T-helper 17 cell (primary cell): ENCODE data around the gene ARCN1. TPM values are rescaled to one million over a fixed set of nuclear protein-coding genes. Genes with fewer than 3 reads are reported as not detected.

Source experiments
- ATAC-seq: fragments of 150-1000 bp; cut with Tn5 transposase; 2 replicates; pipeline ENCODE4 v1.10.0; 2021; ENCODE audit warnings: mild to moderate bottlenecking, moderate library complexity
- DNase-seq, 3 donors: peaks; one replicate each; pipeline versions ENCODE4 v3.0.0 to v3.0.0-alpha.2; 2020 to 2021
- H3K9me3 ChIP-seq: one replicate; pipeline ENCODE4 v1.7.0; 2013; ENCODE audit warnings: low read length, mild to moderate bottlenecking; ENCODE audit not compliant: control insufficient read depth, poor library complexity, severe bottlenecking
- H3K27ac Mint-ChIP-seq: one replicate; pipeline ENCODE4 v1.8.0; 2022; ENCODE audit warnings: mild to moderate bottlenecking, moderate library complexity, mixed read lengths
- H3K27me3 Mint-ChIP-seq: one replicate; pipeline ENCODE4 v1.8.0; 2022; ENCODE audit warnings: mixed read lengths
- H3K36me3 Mint-ChIP-seq: one replicate; pipeline ENCODE4 v1.8.0; 2022; ENCODE audit warnings: low read depth, mixed read lengths
- H3K4me1 Mint-ChIP-seq: one replicate; pipeline ENCODE4 v1.8.0; 2022; ENCODE audit warnings: mild to moderate bottlenecking, mixed read lengths
- H3K4me3 Mint-ChIP-seq: one replicate; pipeline ENCODE4 v1.8.0; 2022; ENCODE audit warnings: mild to moderate bottlenecking, moderate library complexity, mixed read lengths
- total RNA-seq, 4 donors: library from RNA in 2 of 4; stranded (reverse) in 2 of 4; gene quantifications; one replicate each; pipeline ENCODE4 v1.2.3 and lab custom pipeline; 2022 to 2026

The ARCN1 gene
- total RNA-seq, 2 donors from 2014 or later = 86.2 to 87.5 TPM

DNA sequence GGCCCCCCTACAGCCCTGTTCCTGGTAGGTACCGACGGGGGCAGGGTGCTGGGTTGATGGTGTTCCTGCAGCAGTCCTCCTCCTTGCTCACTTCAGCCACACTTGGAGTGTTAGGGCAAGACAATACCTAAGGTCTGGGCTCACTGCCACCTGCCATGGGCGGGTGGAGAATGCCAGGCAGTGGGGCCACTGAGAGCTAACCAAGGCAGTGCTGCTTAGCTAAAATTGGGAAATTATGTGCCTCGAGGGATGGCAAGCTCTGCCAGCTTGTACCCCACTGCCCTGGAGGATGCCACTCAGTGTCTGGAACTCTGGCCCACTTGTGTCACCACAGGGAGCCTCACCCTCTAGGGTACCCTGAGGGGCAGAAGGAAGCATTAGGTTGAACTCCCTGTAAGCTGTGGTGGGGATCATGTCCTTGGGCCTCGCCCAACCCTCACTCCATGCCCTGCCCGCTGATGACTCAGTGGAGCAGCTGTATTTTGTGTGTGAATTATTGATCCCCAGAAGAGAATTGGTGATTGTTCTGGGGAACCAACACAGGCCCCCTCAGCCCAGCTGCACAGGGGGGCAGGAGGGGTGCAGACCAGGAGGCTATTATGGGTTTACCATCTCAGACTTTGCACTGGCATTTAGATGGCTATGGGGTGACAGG is 53.0 kb downstream of the ARCN1 start:
- Mint-ChIP-seq H3K4me1 (peaks cover 4% of the 10 kb centered on the region), H3K27me3 (peaks cover 31% of the 10 kb centered on the region), H3K36me3 (no peaks in the 10 kb centered on the region), H3K4me3 (no peak overlapping the region), H3K27ac (no peak overlapping the region)
- DNase-seq (no peak), ATAC-seq (no peak)
- H3K9me3 ChIP-seq = no peaks in the 10 kb centered on the region

DNA sequence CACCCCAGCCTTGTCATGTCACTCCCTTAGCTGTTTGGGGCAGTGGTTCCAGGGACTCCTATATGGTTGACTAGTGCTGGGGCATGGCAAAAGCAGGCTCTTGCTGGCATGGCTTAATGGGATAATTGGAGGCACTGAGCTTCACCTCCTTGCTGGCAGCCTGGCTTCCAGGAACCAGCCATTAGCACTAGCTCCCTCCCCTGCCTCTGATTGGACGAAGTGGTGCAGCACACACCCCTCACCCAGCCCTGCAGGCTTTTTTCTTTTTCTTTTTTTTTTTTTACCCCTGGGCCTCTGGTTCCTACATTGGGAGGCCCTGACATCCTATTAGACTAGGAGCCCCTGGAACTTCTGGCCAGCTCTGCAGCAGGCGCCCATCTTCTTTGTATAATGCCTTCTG is 53.8 kb downstream of the ARCN1 start:
- H3K27me3 Mint-ChIP-seq = peaks cover 25% of the 10 kb centered on the region
- no peak overlapping the region for H3K4me3 Mint-ChIP-seq
- no peak overlapping the region for H3K27ac Mint-ChIP-seq
- H3K36me3 Mint-ChIP-seq = no peaks in the 10 kb centered on the region
- ATAC-seq (no peak), DNase-seq (no peak)
- H3K9me3 ChIP-seq = no peaks in the 10 kb centered on the region
- H3K4me1 Mint-ChIP-seq = peaks cover 2% of the 10 kb centered on the region

DNA sequence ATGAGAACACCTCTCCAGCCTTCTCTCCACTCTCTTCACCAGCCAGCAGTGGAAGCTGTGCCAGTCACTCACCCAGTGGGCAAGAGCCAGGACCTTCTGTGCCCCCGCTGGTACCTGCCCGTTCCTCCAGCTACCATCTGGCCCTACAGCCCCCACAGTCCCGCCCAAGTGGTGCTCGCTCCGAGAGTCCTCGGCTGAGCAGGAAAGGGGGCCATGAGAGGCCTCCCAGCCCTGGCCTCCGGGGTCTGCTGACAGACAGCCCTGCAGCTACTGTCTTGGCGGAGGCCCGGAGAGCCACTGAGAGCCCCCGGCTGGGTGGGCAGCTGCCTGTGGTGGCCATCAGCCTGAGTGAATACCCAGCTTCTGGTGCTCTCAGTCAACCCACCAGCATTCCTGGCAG is 55.4 kb downstream of the ARCN1 start:
- DNase-seq (no peak), ATAC-seq (no peak)
- no peaks in the 10 kb centered on the region for H3K36me3 Mint-ChIP-seq
- peaks cover 15% of the 10 kb centered on the region for H3K27me3 Mint-ChIP-seq
- H3K9me3 ChIP-seq = no peaks in the 10 kb centered on the region
- no peak overlapping the region for H3K4me3 Mint-ChIP-seq
- H3K4me1 Mint-ChIP-seq = peaks cover 2% of the 10 kb centered on the region
- no peak overlapping the region for H3K27ac Mint-ChIP-seq

DNA sequence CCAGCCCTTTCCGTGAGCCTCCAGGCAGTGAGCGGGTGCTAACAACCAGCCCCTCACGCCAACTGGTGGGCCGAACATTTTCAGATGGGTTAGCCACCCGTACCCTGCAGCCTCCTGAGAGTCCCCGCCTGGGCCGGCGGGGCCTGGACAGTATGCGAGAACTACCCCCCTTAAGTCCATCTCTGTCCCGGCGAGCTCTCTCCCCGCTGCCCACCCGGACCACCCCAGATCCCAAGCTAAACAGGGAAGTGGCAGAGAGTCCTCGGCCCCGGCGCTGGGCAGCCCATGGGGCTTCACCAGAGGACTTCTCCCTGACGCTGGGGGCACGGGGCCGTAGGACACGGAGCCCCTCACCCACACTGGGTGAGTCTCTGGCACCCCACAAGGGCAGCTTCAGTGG is 55.8 kb downstream of the ARCN1 start:
- no peak overlapping the region for H3K4me3 Mint-ChIP-seq
- H3K9me3 ChIP-seq = no peaks in the 10 kb centered on the region
- peaks cover 13% of the 10 kb centered on the region for H3K27me3 Mint-ChIP-seq
- peaks cover 2% of the 10 kb centered on the region for H3K4me1 Mint-ChIP-seq
- ATAC-seq (no peak), DNase-seq (no peak)
- no peak overlapping the region for H3K27ac Mint-ChIP-seq
- H3K36me3 Mint-ChIP-seq = no peaks in the 10 kb centered on the region

DNA sequence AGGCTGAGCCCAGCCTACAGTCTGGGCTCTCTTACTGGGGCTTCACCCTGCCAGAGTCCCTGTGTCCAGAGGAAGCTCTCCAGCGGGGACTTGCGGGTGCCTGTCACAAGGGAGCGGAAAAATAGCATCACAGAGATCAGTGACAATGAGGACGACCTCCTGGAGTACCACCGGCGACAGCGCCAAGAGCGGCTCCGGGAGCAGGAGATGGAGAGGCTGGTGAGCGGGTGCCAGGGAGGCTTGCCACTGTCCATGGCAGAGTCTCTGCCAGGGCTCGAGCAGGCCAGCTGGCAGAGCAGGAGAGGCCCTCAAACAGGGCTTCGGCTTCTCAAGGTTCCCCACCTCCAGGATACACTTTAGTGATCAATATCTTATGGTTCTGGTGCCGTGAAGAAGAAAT is 56.2 kb downstream of the ARCN1 start:
- no peaks in the 10 kb centered on the region for H3K9me3 ChIP-seq
- no peaks in the 10 kb centered on the region for H3K36me3 Mint-ChIP-seq
- H3K27ac Mint-ChIP-seq = no peak overlapping the region
- H3K27me3 Mint-ChIP-seq = peaks cover 11% of the 10 kb centered on the region
- ATAC-seq (no peak), DNase-seq (no peak)
- H3K4me1 Mint-ChIP-seq = peaks cover 2% of the 10 kb centered on the region
- no peak overlapping the region for H3K4me3 Mint-ChIP-seq

DNA sequence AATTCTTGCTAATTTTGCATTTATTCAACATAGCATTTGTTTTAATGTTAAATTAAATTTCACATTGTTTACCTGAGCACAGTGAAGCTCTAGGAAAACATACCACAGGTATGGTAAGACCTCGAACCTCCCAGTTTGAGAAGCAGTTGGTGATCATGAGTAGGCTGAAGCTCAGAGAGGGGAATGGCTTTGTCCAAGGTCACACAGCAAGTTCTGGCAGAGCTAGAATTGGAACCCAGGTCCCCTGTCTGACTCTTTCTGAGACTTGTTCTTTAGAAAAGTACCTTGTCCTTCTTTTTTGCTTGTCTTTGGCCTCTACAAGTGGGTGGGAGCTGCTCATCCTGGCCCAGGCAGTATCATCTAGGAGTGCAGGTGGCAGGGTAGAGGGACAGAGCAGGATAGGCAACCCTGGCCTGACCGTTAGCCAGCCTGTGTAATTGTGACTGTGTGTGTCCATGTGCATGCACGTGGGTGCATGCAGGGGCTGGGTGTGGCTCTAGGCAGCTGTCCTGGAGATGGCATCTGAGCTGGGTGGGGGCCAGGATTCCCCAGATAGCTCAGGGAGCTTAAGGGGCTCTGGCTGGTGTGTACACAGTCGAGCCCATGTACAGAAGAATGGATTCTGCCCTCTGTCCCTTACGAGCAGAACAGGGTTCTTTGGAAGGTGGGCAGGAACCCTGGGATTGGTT is 56.8 kb downstream of the ARCN1 start:
- Mint-ChIP-seq H3K27me3 (peaks cover 10% of the 10 kb centered on the region), H3K4me3 (no peak overlapping the region), H3K36me3 (no peaks in the 10 kb centered on the region), H3K27ac (no peak overlapping the region), H3K4me1 (peaks cover 2% of the 10 kb centered on the region)
- ATAC-seq = no peak
- H3K9me3 ChIP-seq = no peaks in the 10 kb centered on the region
- DNase-seq = no peak

DNA sequence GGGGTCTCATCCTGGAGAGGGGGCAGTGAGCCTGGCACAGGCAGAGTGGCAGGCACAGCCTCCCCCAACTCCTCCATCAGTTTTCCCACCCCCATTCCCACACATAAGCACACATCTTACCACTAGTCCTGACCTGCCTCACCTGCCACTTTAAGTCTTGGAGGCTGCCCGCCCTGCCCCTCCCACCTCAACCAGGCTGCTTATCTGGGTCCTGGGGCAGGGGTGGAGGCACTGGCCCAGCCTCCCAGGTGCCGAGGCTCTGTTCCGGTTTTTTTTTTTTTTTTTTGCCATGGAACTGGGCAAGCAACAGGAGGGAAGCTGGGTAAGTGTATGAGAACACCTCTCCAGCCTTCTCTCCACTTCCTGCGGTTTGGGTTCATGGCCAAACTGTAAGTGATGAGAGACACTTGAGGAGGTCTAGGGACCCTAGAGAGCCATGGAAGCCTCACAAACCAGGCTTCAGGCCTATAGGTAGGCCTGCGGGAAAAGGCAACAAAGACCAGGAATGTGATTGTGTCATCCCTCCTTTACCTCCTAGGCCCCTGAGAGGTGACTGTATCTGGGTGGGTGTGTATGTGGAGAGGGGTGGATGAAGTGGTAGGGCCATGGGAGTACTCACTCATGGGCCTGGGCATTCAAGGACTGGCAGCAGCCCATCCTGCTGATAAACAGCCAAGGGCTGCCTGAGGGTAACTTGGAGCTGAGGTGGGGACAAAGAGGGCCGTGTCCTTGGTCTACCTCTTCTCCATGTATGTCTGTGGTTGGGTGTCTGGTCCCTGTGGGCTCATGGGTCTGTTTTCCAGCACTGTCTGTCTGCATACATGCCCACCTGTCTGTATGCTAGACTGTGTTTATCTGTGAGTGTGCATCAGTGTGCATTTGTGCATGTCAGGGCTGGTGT is 57.8 kb downstream of the ARCN1 start:
- no peaks in the 10 kb centered on the region for H3K9me3 ChIP-seq
- Mint-ChIP-seq H3K27me3 (peaks cover 10% of the 10 kb centered on the region), H3K27ac (no peak overlapping the region), H3K36me3 (peaks cover 2% of the 10 kb centered on the region), H3K4me3 (no peak overlapping the region), H3K4me1 (peaks cover 2% of the 10 kb centered on the region)
- DNase-seq (no peak), ATAC-seq (no peak)

DNA sequence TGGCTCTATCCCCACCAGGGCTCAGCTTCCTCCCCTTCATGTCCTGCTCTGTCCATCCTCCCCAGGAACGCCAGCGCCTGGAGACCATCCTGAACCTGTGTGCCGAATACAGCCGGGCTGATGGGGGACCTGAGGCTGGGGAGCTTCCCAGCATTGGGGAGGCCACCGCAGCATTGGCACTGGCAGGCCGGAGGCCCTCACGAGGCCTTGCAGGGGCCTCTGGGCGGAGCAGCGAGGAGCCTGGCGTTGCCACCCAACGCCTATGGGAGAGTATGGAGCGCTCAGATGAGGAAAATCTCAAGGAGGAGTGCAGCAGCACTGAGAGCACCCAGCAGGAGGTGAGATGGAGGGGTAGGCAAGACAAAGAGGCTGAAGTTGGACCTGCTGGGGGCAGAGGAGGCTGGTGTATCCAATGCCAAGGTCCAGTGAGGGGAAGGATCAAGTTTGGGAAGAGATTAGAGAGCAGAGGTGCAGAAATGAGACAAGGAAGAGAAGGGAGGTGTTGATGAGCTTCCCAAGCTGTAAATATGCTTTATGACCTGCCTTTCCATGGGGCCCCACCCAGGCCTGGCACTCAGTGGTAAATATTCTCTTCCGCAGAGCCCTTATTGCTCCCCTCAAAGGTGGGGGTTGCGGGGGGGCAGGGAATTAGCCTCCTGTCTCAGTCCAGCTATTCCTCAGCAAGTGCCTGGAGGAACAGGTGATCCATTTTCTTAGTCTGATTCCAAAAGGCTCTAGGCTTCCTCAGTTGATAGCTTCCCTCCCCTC is 59.1 kb downstream of the ARCN1 start:
- Mint-ChIP-seq H3K27ac (no peak overlapping the region), H3K36me3 (peaks cover 2% of the 10 kb centered on the region), H3K27me3 (peaks cover 15% of the 10 kb centered on the region), H3K4me1 (peaks cover 2% of the 10 kb centered on the region), H3K4me3 (peak overlapping the region; percentile 31)
- ATAC-seq (no peak), DNase-seq (no peak)
- no peaks in the 10 kb centered on the region for H3K9me3 ChIP-seq

DNA sequence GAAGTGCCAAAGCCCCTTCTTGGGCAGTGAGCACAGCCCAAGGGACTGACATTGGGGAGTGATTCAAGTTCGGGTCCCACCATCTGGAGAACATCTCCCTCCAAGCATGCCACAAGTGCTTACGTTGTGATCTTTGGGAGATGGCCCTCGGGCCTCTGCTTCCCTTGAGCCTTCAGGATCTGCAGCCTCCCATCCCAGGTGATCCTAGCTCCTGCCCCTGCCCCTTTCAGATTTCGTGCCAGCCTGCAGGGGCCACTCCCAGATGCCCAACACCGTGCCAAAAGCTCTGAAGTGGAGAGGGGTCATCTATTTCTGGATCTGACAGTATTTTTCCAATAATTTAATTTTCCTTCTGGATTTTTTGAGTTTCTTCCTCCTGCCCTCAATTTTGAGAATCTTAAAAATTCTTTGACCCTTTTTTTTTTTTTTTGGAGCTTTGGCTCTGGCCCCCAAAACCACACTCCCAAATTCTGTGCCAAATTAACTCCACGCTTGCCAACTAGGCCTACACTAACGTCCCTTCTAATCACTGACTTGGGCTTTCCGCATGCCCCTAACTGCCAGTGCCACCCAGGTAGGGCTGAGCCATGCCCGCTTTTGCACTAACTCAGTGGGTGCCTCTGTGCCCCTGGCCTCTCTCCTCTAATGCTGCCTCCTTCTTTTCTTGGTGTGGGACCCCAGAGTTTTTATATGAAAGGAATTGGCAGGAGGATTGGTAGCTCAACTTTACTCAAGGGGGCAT is 60.5 kb downstream of the ARCN1 start:
- Mint-ChIP-seq H3K27ac (no peak overlapping the region), H3K4me1 (peaks cover 2% of the 10 kb centered on the region), H3K4me3 (no peak overlapping the region), H3K27me3 (peaks cover 15% of the 10 kb centered on the region), H3K36me3 (peaks cover 2% of the 10 kb centered on the region)
- DNase-seq (no peak), ATAC-seq (no peak)
- H3K9me3 ChIP-seq = no peaks in the 10 kb centered on the region

DNA sequence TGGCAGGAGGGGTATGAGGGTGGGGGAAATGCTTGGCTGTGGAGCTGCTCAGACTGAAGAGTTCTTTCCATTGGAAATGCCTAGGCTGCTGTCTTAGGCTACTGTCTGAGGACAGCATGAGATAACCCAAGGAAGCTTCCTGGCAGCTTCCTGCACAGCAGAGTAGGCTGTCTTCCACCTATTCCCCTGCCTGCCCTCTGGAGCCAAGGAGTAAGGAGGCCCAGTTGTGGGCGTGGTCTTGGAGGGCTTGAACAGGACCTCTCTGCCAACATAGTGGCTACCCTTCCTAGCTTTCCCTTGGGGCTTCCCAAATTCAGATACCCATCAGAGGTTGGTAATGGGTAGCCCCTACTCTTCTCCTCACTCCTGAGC is 61.1 kb downstream of the ARCN1 start:
- H3K36me3 Mint-ChIP-seq = peaks cover 2% of the 10 kb centered on the region
- no peak overlapping the region for H3K27ac Mint-ChIP-seq
- peaks cover 4% of the 10 kb centered on the region for H3K4me1 Mint-ChIP-seq
- no peak overlapping the region for H3K4me3 Mint-ChIP-seq
- H3K27me3 Mint-ChIP-seq = peaks cover 15% of the 10 kb centered on the region
- no peak for ATAC-seq
- DNase-seq = no peak
- H3K9me3 ChIP-seq = no peaks in the 10 kb centered on the region

DNA sequence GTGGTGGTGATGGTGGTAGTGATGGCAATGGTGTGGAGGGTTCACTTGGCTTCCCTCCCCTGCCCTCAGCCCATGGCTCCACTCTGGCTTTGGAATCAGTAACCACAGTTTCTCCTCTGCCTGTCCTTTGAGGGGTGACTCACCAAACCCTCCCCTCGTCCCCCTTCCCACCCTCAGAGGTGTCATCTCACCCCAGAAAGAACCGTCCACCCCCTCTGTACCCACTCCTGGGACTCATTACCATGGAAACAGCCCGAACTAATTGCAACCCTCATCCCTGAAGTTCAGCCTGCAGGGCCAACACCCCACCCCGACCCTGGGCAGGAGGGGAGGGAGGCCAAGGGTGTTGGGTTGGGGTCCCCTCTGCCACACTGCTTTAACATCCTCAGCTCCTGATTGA is 61.8 kb downstream of the ARCN1 start:
- peaks cover 2% of the 10 kb centered on the region for H3K36me3 Mint-ChIP-seq
- ATAC-seq (no peak), DNase-seq (no peak)
- H3K27ac Mint-ChIP-seq = no peak overlapping the region
- peaks cover 15% of the 10 kb centered on the region for H3K27me3 Mint-ChIP-seq
- no peaks in the 10 kb centered on the region for H3K9me3 ChIP-seq
- H3K4me1 Mint-ChIP-seq = peaks cover 4% of the 10 kb centered on the region
- H3K4me3 Mint-ChIP-seq = no peak overlapping the region

DNA sequence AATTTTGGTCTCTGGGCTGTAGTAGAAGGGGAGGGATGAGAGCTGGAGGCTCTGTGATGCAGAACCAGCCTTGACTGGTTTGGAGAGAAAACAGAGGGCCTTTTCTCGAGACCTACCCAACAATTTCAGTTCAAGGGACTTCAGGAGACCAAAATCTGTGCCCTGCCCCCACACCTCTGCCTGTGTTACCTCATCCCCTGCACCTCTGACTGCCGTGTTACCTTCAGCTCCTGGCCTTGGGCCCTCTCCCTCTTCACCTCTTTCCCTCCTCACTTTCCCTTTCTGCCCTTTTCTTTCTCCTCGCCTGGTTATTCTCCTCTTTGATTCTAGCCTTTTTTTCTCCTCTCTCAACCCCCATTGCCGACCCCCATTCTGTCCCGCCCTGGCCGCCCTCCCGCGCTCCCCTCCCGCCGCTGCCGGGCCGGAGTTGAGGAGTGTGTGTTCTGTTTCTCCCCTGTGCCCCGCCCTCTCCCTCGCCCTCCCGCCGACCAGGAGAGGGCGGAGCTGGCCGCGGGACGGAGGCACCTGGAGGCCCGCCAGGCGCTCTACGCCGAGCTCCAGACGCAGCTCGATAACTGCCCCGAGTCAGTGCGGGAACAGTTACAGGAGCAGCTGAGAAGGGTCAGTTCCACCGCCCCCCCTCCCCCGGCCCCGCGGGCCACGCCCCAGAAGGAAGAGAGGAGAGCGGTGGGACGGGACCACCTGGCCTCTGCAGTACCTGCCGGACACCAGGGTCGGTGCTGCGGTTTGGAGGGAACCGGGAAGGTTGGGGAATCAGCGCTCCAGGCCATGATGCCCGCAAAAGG is 62.4 kb downstream of the ARCN1 start:
- H3K27me3 Mint-ChIP-seq = peaks cover 9% of the 10 kb centered on the region
- H3K27ac Mint-ChIP-seq = no peak overlapping the region
- peak overlapping the region; percentile 59 for H3K4me3 Mint-ChIP-seq
- ATAC-seq = peak; percentile 60
- no peak for DNase-seq
- H3K4me1 Mint-ChIP-seq = peaks cover 4% of the 10 kb centered on the region
- H3K9me3 ChIP-seq = no peaks in the 10 kb centered on the region
- H3K36me3 Mint-ChIP-seq = peaks cover 2% of the 10 kb centered on the region
